PC-3 (cell line): ENCODE results near the gene HEPN1.

Experiments used
- CTCF ChIP-seq: fragments of 300-600 bp; sonication (generic); conservative IDR thresholded peaks from 2 replicates; pipeline ENCODE4 v1.5.1; 2017; ENCODE audit warnings: antibody characterized with exemption, low read depth, mild to moderate bottlenecking, low read length
- EZH2 ChIP-seq: fragments of 300-600 bp; sonication (generic); IDR thresholded peaks from one replicate; pipeline ENCODE4 v1.6.1; 2017; ENCODE audit warnings: antibody characterized with exemption, mild to moderate bottlenecking, low read length; ENCODE audit not compliant: unreplicated experiment
- EZH2phosphoT487 ChIP-seq: fragments of 300-600 bp; sonication (generic); IDR thresholded peaks from 2 replicates; pipeline ENCODE4 v1.6.1; 2018; ENCODE audit warnings: mild to moderate bottlenecking, antibody characterized with exemption, low read length, borderline replicate concordance

DNA sequence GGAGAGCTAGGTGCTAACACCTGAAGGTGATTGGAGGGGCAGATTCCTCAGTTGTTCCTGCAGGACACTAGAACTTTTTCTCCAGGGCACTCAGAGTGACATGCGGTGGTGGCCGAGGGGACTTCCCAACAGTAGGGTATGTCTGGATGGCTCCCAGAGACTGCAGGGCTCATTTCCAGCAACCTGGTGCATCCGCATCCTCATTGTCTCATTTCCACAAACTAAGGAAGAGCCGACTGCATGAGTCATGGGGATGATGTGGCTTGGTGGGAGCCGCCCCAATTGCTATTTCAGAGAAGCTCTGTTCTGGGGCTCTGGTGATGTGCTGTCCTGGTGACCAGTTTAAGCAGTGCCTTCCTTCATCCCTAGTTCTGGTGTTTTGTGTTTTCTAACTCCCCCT lies 18.6 kb upstream of the HEPN1 start:
- no peak for TF ChIP-seq CTCF
- no peak for TF ChIP-seq EZH2phosphoT487
- TF ChIP-seq EZH2: no peak
